GM12874 (cell line): ENCODE data around the gene PDILT.

Source experiments
- TF ChIP-seq, protein P1 (sequence below): IDR thresholded peaks from 2 replicates; pipeline ENCODE4 v1.5.1; 2011; ENCODE audit warnings: low read depth, mild to moderate bottlenecking, control low read depth, low read length, moderate library complexity; ENCODE audit not compliant: insufficient read depth

PDILT gene

GRCh38 chr16:20410121-20410723 lies 5.7 kb upstream of the PDILT start:
- TF ChIP-seq, protein P1, sequence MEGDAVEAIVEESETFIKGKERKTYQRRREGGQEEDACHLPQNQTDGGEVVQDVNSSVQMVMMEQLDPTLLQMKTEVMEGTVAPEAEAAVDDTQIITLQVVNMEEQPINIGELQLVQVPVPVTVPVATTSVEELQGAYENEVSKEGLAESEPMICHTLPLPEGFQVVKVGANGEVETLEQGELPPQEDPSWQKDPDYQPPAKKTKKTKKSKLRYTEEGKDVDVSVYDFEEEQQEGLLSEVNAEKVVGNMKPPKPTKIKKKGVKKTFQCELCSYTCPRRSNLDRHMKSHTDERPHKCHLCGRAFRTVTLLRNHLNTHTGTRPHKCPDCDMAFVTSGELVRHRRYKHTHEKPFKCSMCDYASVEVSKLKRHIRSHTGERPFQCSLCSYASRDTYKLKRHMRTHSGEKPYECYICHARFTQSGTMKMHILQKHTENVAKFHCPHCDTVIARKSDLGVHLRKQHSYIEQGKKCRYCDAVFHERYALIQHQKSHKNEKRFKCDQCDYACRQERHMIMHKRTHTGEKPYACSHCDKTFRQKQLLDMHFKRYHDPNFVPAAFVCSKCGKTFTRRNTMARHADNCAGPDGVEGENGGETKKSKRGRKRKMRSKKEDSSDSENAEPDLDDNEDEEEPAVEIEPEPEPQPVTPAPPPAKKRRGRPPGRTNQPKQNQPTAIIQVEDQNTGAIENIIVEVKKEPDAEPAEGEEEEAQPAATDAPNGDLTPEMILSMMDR = no peak

GRCh38 chr16:20409398-20410120 lies 5.0 kb upstream of the PDILT start, which contains the start of gene ACSM5:
Gene ACSM5 (plus strand): TSS chr16:20409534. CDS start chr16:20411485, 1,951 bp downstream.
- TF ChIP-seq, protein P1 = no peak

DNA sequence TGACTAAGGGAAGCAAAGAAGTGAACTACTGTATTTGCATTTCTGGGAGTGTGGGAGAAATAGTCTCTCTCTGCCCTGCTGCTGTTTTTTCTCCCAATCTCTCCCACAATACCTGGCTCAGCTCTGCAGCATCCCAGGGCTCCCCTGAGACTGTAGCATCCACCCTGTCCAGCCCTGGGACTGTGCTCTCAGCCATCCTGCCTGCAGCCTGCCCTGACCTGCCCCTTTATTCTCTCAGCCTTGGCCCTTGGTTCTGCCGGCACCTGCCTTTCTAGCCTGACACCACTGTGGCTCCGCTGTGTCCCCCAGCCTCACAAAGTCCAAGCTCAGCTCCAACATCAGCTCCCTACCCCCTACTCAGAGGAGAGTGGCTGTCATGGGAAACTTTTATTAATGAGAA lies 1.9 kb downstream of the PDILT start:
- TF ChIP-seq, protein P1 = no peak

GRCh38 chr16:20401475-20402016 lies 3.0 kb downstream of the PDILT start:
- TF ChIP-seq, protein P1 = no peak

- TF ChIP-seq, protein P1 = no peak
These were observed 3.5 kb downstream of the PDILT start for GRCh38 chr16:20401066-20401465.

DNA sequence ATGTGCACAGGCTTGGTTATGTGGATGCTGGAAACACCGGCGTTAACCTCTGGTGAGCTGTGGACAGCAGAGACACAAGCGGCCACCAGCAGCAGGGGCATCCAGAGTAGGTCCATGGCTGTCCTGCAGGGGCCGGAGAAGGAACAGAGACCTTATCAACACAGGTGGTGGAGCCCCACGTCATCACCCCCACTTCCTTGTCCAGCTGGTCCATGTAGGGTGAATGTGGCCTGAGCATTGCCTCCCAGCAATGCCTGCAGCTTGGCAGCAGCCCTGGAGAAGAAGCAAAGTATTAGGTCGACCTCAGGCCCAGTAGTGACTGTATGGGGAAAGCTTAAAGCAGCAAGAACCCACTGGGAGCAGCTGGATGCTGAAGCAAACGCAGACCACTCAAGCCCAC lies 5.4 kb downstream of the PDILT start:
- TF ChIP-seq, protein P1 = no peak

- TF ChIP-seq, protein P1 = no peak
These were observed 5.9 kb downstream of the PDILT start for GRCh38 chr16:20398603-20399002.
